ENCODE measurements around the gene DPEP2NB.
"Not testable (repeated sequence)": the region's sequence is repeated elsewhere in the genome, so short reads cannot be mapped to it uniquely, and the experiment has no call there.

The DPEP2NB gene

GRCh38 chr16:67977005-67977404 lies 38.7 kb downstream of the DPEP2NB start:
- no peaks in the 10 kb centered on the region for H3K9me3 ChIP-seq (ENCODE audit: control insufficient read depth, insufficient read depth, low read length)
- no peaks in the 10 kb centered on the region for H3K36me3 ChIP-seq (ENCODE audit: control insufficient read depth, insufficient read depth, low read length)
- no peak overlapping the region for H3K9ac ChIP-seq (ENCODE audit: low read depth, low read length)
- no peaks in the 10 kb centered on the region for H3K27me3 ChIP-seq (ENCODE audit: control insufficient read depth, insufficient read depth, low read length)
- no peaks in the 10 kb centered on the region for H3K4me1 ChIP-seq (ENCODE audit: control insufficient read depth, insufficient read depth, low read length)
- no peak overlapping the region for H3K4me3 ChIP-seq (ENCODE audit: low read depth, low read length)

GRCh38 chr16:67976205-67976604 lies 39.5 kb downstream of the DPEP2NB start:
- Histone ChIP-seq H3K9me3 (ENCODE audit: control insufficient read depth, insufficient read depth, low read length) (no peaks in the 10 kb centered on the region), H3K27me3 (ENCODE audit: control insufficient read depth, insufficient read depth, low read length) (no peaks in the 10 kb centered on the region), H3K4me3 (ENCODE audit: low read depth, low read length) (no peak overlapping the region), H3K36me3 (ENCODE audit: control insufficient read depth, insufficient read depth, low read length) (no peaks in the 10 kb centered on the region), H3K4me1 (ENCODE audit: control insufficient read depth, insufficient read depth, low read length) (no peaks in the 10 kb centered on the region), H3K9ac (ENCODE audit: low read depth, low read length) (no peak overlapping the region)

- Histone ChIP-seq H3K9ac (ENCODE audit: low read depth, low read length) (no peak overlapping the region), H3K27me3 (ENCODE audit: control insufficient read depth, insufficient read depth, low read length) (no peaks in the 10 kb centered on the region), H3K36me3 (ENCODE audit: control insufficient read depth, insufficient read depth, low read length) (no peaks in the 10 kb centered on the region), H3K4me1 (ENCODE audit: control insufficient read depth, insufficient read depth, low read length) (no peaks in the 10 kb centered on the region), H3K9me3 (ENCODE audit: control insufficient read depth, insufficient read depth, low read length) (no peaks in the 10 kb centered on the region), H3K4me3 (ENCODE audit: low read depth, low read length) (no peak overlapping the region)
Measured at GRCh38 chr16:67975321-67976105, 40.2 kb downstream of the DPEP2NB start.

- H3K36me3 ChIP-seq (ENCODE audit: control insufficient read depth, insufficient read depth, low read length); H3K4me3 ChIP-seq (ENCODE audit: low read depth, low read length); H3K4me1 ChIP-seq (ENCODE audit: control insufficient read depth, insufficient read depth, low read length); H3K27me3 ChIP-seq (ENCODE audit: control insufficient read depth, insufficient read depth, low read length); H3K9ac ChIP-seq (ENCODE audit: low read depth, low read length); H3K9me3 ChIP-seq (ENCODE audit: control insufficient read depth, insufficient read depth, low read length): not testable (repeated sequence)
Measured at GRCh38 chr16:67972285-67972684, 43.4 kb downstream of the DPEP2NB start.

GRCh38 chr16:67971111-67971510 lies 44.6 kb downstream of the DPEP2NB start:
- peaks cover 3% of the 10 kb centered on the region for H3K27me3 ChIP-seq (ENCODE audit: control insufficient read depth, insufficient read depth, low read length)
- peaks cover 13% of the 10 kb centered on the region for H3K4me1 ChIP-seq (ENCODE audit: control insufficient read depth, insufficient read depth, low read length)
- H3K9ac ChIP-seq (ENCODE audit: low read depth, low read length), result no peak overlapping the region
- no peak overlapping the region for H3K4me3 ChIP-seq (ENCODE audit: low read depth, low read length)
- H3K36me3 ChIP-seq (ENCODE audit: control insufficient read depth, insufficient read depth, low read length), result peaks cover 2% of the 10 kb centered on the region
- H3K9me3 ChIP-seq (ENCODE audit: control insufficient read depth, insufficient read depth, low read length), result no peaks in the 10 kb centered on the region

GRCh38 chr16:67969254-67970039 lies 46.3 kb downstream of the DPEP2NB start:
- Histone ChIP-seq H3K4me1 (ENCODE audit: control insufficient read depth, insufficient read depth, low read length) (peaks cover 15% of the 10 kb centered on the region), H3K27me3 (ENCODE audit: control insufficient read depth, insufficient read depth, low read length) (peaks cover 3% of the 10 kb centered on the region), H3K9ac (ENCODE audit: low read depth, low read length) (no peak overlapping the region), H3K9me3 (ENCODE audit: control insufficient read depth, insufficient read depth, low read length) (no peaks in the 10 kb centered on the region), H3K36me3 (ENCODE audit: control insufficient read depth, insufficient read depth, low read length) (peaks cover 4% of the 10 kb centered on the region), H3K4me3 (ENCODE audit: low read depth, low read length) (peak overlapping the region; percentile 67)

- H3K36me3 ChIP-seq (ENCODE audit: control insufficient read depth, insufficient read depth, low read length), result peaks cover 4% of the 10 kb centered on the region
- H3K4me3 ChIP-seq (ENCODE audit: low read depth, low read length), result peak within 1 kb of the TSS; percentile 88
- H3K27me3 ChIP-seq (ENCODE audit: control insufficient read depth, insufficient read depth, low read length), result peaks cover 3% of the 10 kb centered on the region
- H3K9me3 ChIP-seq (ENCODE audit: control insufficient read depth, insufficient read depth, low read length), result no peaks in the 10 kb centered on the region
- H3K9ac ChIP-seq (ENCODE audit: low read depth, low read length), result peak within 1 kb of the TSS; percentile 79
- peaks cover 15% of the 10 kb centered on the region for H3K4me1 ChIP-seq (ENCODE audit: control insufficient read depth, insufficient read depth, low read length)
Measured at GRCh38 chr16:67968400-67969253, 47.1 kb downstream of the DPEP2NB start, which contains the start of gene SLC12A4. TSS of gene SLC12A4 (minus strand) at chr16:67968637. CDS start at chr16:67968553, 84 bp downstream.

- Histone ChIP-seq H3K36me3 (ENCODE audit: control insufficient read depth, insufficient read depth, low read length) (peaks cover 4% of the 10 kb centered on the region), H3K4me1 (ENCODE audit: control insufficient read depth, insufficient read depth, low read length) (peaks cover 15% of the 10 kb centered on the region), H3K9ac (ENCODE audit: low read depth, low read length) (peak overlapping the region; percentile 79), H3K4me3 (ENCODE audit: low read depth, low read length) (peak overlapping the region; percentile 88), H3K9me3 (ENCODE audit: control insufficient read depth, insufficient read depth, low read length) (no peaks in the 10 kb centered on the region), H3K27me3 (ENCODE audit: control insufficient read depth, insufficient read depth, low read length) (peaks cover 3% of the 10 kb centered on the region)
Measured at GRCh38 chr16:67967958-67968399, 47.7 kb downstream of the DPEP2NB start.

GRCh38 chr16:67967183-67967957 lies 48.3 kb downstream of the DPEP2NB start:
- Histone ChIP-seq H3K36me3 (ENCODE audit: control insufficient read depth, insufficient read depth, low read length) (peaks cover 8% of the 10 kb centered on the region), H3K9me3 (ENCODE audit: control insufficient read depth, insufficient read depth, low read length) (no peaks in the 10 kb centered on the region), H3K9ac (ENCODE audit: low read depth, low read length) (peak overlapping the region; percentile 79), H3K4me1 (ENCODE audit: control insufficient read depth, insufficient read depth, low read length) (peaks cover 15% of the 10 kb centered on the region), H3K4me3 (ENCODE audit: low read depth, low read length) (peak overlapping the region; percentile 88), H3K27me3 (ENCODE audit: control insufficient read depth, insufficient read depth, low read length) (peaks cover 3% of the 10 kb centered on the region)

- Histone ChIP-seq H3K4me1 (ENCODE audit: control insufficient read depth, insufficient read depth, low read length) (peaks cover 15% of the 10 kb centered on the region), H3K9ac (ENCODE audit: low read depth, low read length) (peak overlapping the region; percentile 37), H3K36me3 (ENCODE audit: control insufficient read depth, insufficient read depth, low read length) (peaks cover 15% of the 10 kb centered on the region), H3K27me3 (ENCODE audit: control insufficient read depth, insufficient read depth, low read length) (peaks cover 3% of the 10 kb centered on the region), H3K4me3 (ENCODE audit: low read depth, low read length) (peak overlapping the region; percentile 88), H3K9me3 (ENCODE audit: control insufficient read depth, insufficient read depth, low read length) (no peaks in the 10 kb centered on the region)
Measured at GRCh38 chr16:67966549-67967182, 49.0 kb downstream of the DPEP2NB start.
